Hepatocyte (in vitro differentiated cells): Measurements from ENCODE around the gene HTR3E. TPM values are rescaled to one million over a fixed set of nuclear protein-coding genes. Genes with fewer than 3 reads are reported as not detected.
A peak's percentile ranks its signal among the peaks of the same experiment; 100 is the strongest.
"Not testable (repeated sequence)": the region's sequence is repeated elsewhere in the genome, so short reads cannot be mapped to it uniquely, and the experiment has no call there.

ENCODE experiments used
- DNase-seq: peaks from one replicate; pipeline ENCODE4 v3.0.0-alpha.2; 2016; ENCODE audit warnings: low spot score
- H2AFZ ChIP-seq: fragments of 200-600 bp; sonication (generic); 2 replicates; pipeline ENCODE4 v1.6.0; 2016; ENCODE audit warnings: antibody characterized with exemption, mild to moderate bottlenecking
- H3K27ac ChIP-seq: fragments of 200-600 bp; sonication (generic); 2 replicates; pipeline ENCODE4 v1.5.1; 2016; ENCODE audit warnings: mild to moderate bottlenecking
- H3K27me3 ChIP-seq: fragments of 200-600 bp; sonication (generic); 2 replicates; pipeline ENCODE4 v1.6.1; 2016
- H3K36me3 ChIP-seq: fragments of 200-600 bp; sonication (generic); replicated peaks from 2 replicates; pipeline ENCODE4 v1.5.1; 2016; ENCODE audit warnings: low read depth; ENCODE audit not compliant: insufficient read depth
- H3K4me1 ChIP-seq: fragments of 200-600 bp; sonication (generic); 2 replicates; pipeline ENCODE4 v1.5.1; 2016; ENCODE audit warnings: mild to moderate bottlenecking, moderate library complexity; ENCODE audit not compliant: insufficient read depth
- H3K4me2 ChIP-seq: fragments of 200-600 bp; sonication (generic); 2 replicates; pipeline ENCODE4 v1.6.0; 2016
- H3K4me3 ChIP-seq: fragments of 200-600 bp; sonication (generic); 2 replicates; pipeline ENCODE4 v1.5.1; 2016; ENCODE audit warnings: mild to moderate bottlenecking
- H3K79me2 ChIP-seq: fragments of 200-600 bp; sonication (generic); 2 replicates; pipeline ENCODE4 v1.6.0; 2017; ENCODE audit warnings: mild to moderate bottlenecking
- H3K9me2 ChIP-seq: fragments of 200-600 bp; sonication (generic); replicated peaks from 2 replicates; pipeline ENCODE4 v1.6.0; 2017; ENCODE audit warnings: mild to moderate bottlenecking; ENCODE audit not compliant: insufficient read depth
- H3K9me3 ChIP-seq: fragments of 200-600 bp; sonication (generic); 2 replicates; pipeline ENCODE4 v1.5.1; 2016; ENCODE audit warnings: low read depth, mild to moderate bottlenecking
- H4K20me1 ChIP-seq: fragments of 200-600 bp; sonication (generic); 2 replicates; pipeline ENCODE4 v1.6.0; 2016; ENCODE audit warnings: mild to moderate bottlenecking; ENCODE audit not compliant: insufficient read depth, poor library complexity, severe bottlenecking
- CTCF ChIP-seq: fragments of 200-600 bp; sonication (generic); IDR thresholded peaks from 2 replicates; pipeline ENCODE4 v1.5.1; 2016; ENCODE audit warnings: antibody characterized with exemption, mild to moderate bottlenecking; ENCODE audit not compliant: poor library complexity
- EZH2 ChIP-seq: fragments of 200-600 bp; sonication (generic); IDR thresholded peaks from 2 replicates; pipeline ENCODE4 v1.6.1; 2016; ENCODE audit warnings: antibody characterized with exemption, mild to moderate bottlenecking, borderline replicate concordance
- EZH2phosphoT487 ChIP-seq: fragments of 200-600 bp; sonication (generic); IDR thresholded peaks from one replicate; pipeline ENCODE4 v1.6.1; 2018; ENCODE audit warnings: antibody characterized with exemption, mild to moderate bottlenecking, low read depth, moderate library complexity; ENCODE audit not compliant: unreplicated experiment, severe bottlenecking
- WGBS: methylation state at CpG from one replicate; pipeline ENCODE4 v1.1.6; 2016; ENCODE audit warnings: low lambda C conversion rate; ENCODE audit errors: missing lambda C conversion rate; 5-methylcytosine and 5-hydroxymethylcytosine counted together
- polyA plus RNA-seq: library from polyadenylated mRNA; unstranded; fragments of >200 nt; fragmentation: Nextera tagmentation; extraction: Ambion mirVana; gene quantifications from 2 replicates; pipeline ENCODE4 v1.2.1, GENCODE V29; 2016
- total RNA-seq: library from RNA; depleted of rRNA; stranded (reverse); fragments of >200 nt; gene quantifications from 2 replicates; pipeline ENCODE4 v1.2.3, GENCODE V29; 2014

The HTR3E gene
- total and polyA plus RNA-seq, 2 experiments from 2014 or later: not detected

DNA sequence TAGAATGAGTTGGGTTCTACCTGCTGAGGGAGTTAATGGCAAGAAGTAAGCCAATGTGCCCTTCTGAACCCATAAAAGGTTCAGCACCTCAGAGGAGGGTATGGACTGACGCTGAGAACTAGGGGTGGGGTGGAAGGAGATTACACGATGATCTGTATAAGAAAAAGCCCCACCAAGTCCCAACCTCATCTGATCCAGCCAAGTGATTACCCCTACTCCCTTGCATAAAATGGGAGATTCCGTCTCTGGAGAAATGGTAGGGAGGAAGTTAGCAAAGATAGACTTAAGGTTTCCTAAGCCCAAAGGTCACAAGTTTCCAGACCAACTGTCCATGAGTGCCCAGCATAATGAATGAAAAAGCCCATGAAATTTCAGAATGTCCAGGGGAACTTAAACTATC is 51.2 kb downstream of the HTR3E start:
- Histone ChIP-seq H3K27ac (no peak overlapping the region), H3K4me2 (no peak overlapping the region), H3K9me2 (no peaks in the 10 kb centered on the region), H4K20me1 (no peaks in the 10 kb centered on the region), H3K9me3 (no peaks in the 10 kb centered on the region), H3K36me3 (no peaks in the 10 kb centered on the region), H3K4me1 (peaks cover 6% of the 10 kb centered on the region), H3K27me3 (no peaks in the 10 kb centered on the region), H3K79me2 (peaks cover 4% of the 10 kb centered on the region), H2AFZ (no peak overlapping the region), H3K4me3 (no peak overlapping the region)
- no peak for DNase-seq
- 85% methylated on average over 3 of the region's 3 CpGs for WGBS
- TF ChIP-seq EZH2phosphoT487: no peak
- no peak for TF ChIP-seq CTCF
- TF ChIP-seq EZH2: no peak

- Histone ChIP-seq H3K36me3 (no peaks in the 10 kb centered on the region), H4K20me1 (no peaks in the 10 kb centered on the region), H2AFZ (no peak overlapping the region), H3K27me3 (no peaks in the 10 kb centered on the region), H3K9me3 (no peaks in the 10 kb centered on the region), H3K4me3 (no peak overlapping the region), H3K4me2 (no peak overlapping the region), H3K79me2 (peaks cover 12% of the 10 kb centered on the region), H3K9me2 (no peaks in the 10 kb centered on the region), H3K27ac (no peak overlapping the region), H3K4me1 (peaks cover 6% of the 10 kb centered on the region)
- WGBS: 97% methylated on average over 6 of the region's 6 CpGs
- DNase-seq: no peak
- TF ChIP-seq EZH2: no peak
Observed at GRCh38 chr3:184149123-184149522, 52.3 kb downstream of the HTR3E start.

DNA sequence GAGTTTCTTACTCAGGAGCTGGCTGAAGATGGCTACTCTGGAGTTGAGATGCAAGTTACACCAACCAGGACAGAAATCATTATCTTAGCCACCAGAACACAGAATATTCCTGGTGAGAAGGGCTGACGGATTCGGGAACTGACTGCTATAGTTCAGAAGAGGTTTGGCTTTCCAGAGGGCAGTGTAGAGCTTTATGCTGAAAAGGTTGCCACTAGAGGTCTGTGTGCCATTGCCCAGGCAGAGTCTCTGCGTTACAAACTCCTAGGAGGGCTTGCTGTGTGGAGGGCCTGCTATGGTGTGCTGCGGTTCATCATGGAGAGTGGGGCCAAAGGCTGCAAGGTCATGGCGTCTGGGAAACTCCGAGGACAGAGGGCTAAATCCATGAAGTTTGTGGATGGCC is 52.9 kb downstream of the HTR3E start:
- Histone ChIP-seq H3K4me1 (peaks cover 11% of the 10 kb centered on the region), H3K79me2 (peaks cover 15% of the 10 kb centered on the region)
- WGBS: 70% methylated on average over 6 of the region's 6 CpGs
- not testable (repeated sequence) for H3K9me3 ChIP-seq, H3K9me2 ChIP-seq, H3K27me3 ChIP-seq, H2AFZ ChIP-seq, H3K4me2 ChIP-seq, DNase-seq, H3K36me3 ChIP-seq, H4K20me1 ChIP-seq, H3K27ac ChIP-seq, H3K4me3 ChIP-seq

DNA sequence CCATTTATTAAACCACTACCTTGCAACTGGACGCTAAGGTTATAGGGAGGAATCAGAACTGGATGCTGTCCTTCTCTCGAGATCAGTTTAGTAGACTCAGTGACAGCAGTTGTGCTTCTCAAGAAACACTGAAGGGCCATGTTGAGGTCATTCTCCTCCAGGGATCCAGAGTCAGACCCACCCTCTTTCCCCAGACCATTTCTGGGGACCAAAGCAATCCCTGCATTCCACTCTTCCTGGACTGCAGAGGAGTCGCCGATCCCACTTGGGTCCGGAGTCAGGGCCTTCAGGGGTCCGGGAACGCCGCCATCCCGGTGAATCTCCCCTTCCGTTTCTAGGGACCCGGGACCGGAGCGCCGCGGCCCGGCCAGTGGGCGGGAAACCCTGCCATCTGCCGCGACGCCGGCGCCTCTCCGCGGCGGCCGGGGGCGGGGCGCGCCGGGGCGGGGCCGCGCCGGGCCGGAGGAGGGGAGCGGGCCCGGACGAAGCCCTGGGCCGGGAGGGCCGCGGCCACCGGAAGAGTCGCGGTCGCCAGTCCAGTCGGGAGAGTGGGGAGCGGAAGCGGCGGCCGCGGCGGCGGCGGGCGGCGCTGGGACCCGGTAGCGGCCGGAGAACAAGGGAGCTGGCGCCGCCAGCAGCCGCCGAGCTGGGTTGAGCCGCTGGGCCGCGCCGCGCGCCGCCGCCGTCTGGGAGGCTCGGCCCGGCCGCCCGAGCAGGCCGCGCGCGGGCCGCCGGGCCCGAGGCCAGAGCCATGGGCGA is 58.2 kb downstream of the HTR3E start, which contains the start of gene DVL3:
TSS of gene DVL3 (plus strand) at position 493 of the 759 bp plus-strand sequence. CDS start at position 752, 259 bp downstream.
- H3K27me3 ChIP-seq: no peaks in the 10 kb centered on the region
- H3K4me3 ChIP-seq: peak within 1 kb of the TSS; percentile 100
- H2AFZ ChIP-seq: peak within 1 kb of the TSS; percentile 99
- H3K9me2 ChIP-seq: no peaks in the 10 kb centered on the region
- H3K4me2 ChIP-seq: peak within 1 kb of the TSS; percentile 96
- H3K27ac ChIP-seq: peak within 1 kb of the TSS; percentile 94
- peak; percentile 84 for DNase-seq
- TF ChIP-seq EZH2phosphoT487: no peak
- TF ChIP-seq CTCF: no peak
- TF ChIP-seq EZH2: no peak
- no peaks in the 10 kb centered on the region for H3K9me3 ChIP-seq
- WGBS: 1% methylated on average over 28 of the region's 84 CpGs
- H3K79me2 ChIP-seq: peaks cover 61% of the 10 kb centered on the region
- peaks cover 31% of the 10 kb centered on the region for H4K20me1 ChIP-seq
- H3K4me1 ChIP-seq: peaks cover 29% of the 10 kb centered on the region
- H3K36me3 ChIP-seq: no peaks in the 10 kb centered on the region
